Neural progenitor cell (in vitro differentiated cells): Measurements from ENCODE around the gene SLC25A19. TPM values are rescaled to one million over a fixed set of nuclear protein-coding genes. Genes with fewer than 3 reads are reported as not detected.

ENCODE experiments used
- DNase-seq: peaks from one replicate; pipeline ENCODE4 v3.0.0-alpha.2; 2016; ENCODE audit warnings: low spot score
- H2AFZ ChIP-seq: fragments of 200-600 bp; sonication (generic); replicated peaks from 2 replicates; pipeline ENCODE4 v1.6.1; 2016; ENCODE audit warnings: antibody characterized with exemption
- H3F3A ChIP-seq: fragments of 200-600 bp; sonication (generic); 2 replicates; pipeline ENCODE4 v1.6.1; 2016; ENCODE audit warnings: antibody characterized with exemption, low read depth
- H3K27ac ChIP-seq: fragments of 200-600 bp; sonication (generic); 2 replicates; pipeline ENCODE4 v1.5.1; 2016; ENCODE audit warnings: mild to moderate bottlenecking
- H3K27me3 ChIP-seq: fragments of 200-600 bp; sonication (generic); 2 replicates; pipeline ENCODE4 v1.6.1; 2016; ENCODE audit warnings: mild to moderate bottlenecking, moderate library complexity
- H3K36me3 ChIP-seq: fragments of 200-600 bp; sonication (generic); 2 replicates; pipeline ENCODE4 v1.5.1; 2016
- H3K4me1 ChIP-seq: fragments of 200-600 bp; sonication (generic); 2 replicates; pipeline ENCODE4 v1.6.1; 2016; ENCODE audit warnings: mixed run types
- H3K4me2 ChIP-seq: fragments of 200-600 bp; sonication (generic); 2 replicates; pipeline ENCODE4 v1.6.1; 2016
- H3K4me3 ChIP-seq: fragments of 200-600 bp; sonication (generic); 2 replicates; pipeline ENCODE4 v1.5.1; 2016
- H3K79me2 ChIP-seq: fragments of 200-600 bp; sonication (generic); 2 replicates; pipeline ENCODE4 v1.6.1; 2016; ENCODE audit warnings: low read depth
- H3K9ac ChIP-seq: fragments of 200-600 bp; sonication (generic); 2 replicates; pipeline ENCODE4 v1.6.1; 2016
- H3K9me3 ChIP-seq: fragments of 200-600 bp; sonication (generic); 2 replicates; pipeline ENCODE4 v1.5.1; 2016; ENCODE audit warnings: low read depth
- H4K20me1 ChIP-seq: fragments of 200-600 bp; sonication (generic); 2 replicates; pipeline ENCODE4 v1.6.1; 2016; ENCODE audit warnings: low read depth
- H3K27ac Mint-ChIP-seq: 3 replicates; pipeline ENCODE4 v1.8.0; 2021; ENCODE audit warnings: mixed read lengths
- H3K27me3 Mint-ChIP-seq: 2 replicates; pipeline ENCODE4 v1.8.0; 2022; ENCODE audit warnings: low read depth, mild to moderate bottlenecking, inconsistent platforms, moderate library complexity, mixed read lengths; ENCODE audit not compliant: insufficient read depth
- H3K36me3 Mint-ChIP-seq: 3 replicates; pipeline ENCODE4 v1.8.0; 2021; ENCODE audit warnings: mixed read lengths
- H3K4me1 Mint-ChIP-seq: 3 replicates; pipeline ENCODE4 v1.8.0; 2021; ENCODE audit warnings: mixed read lengths
- H3K4me3 Mint-ChIP-seq: 3 replicates; pipeline ENCODE4 v1.8.0; 2021; ENCODE audit warnings: mild to moderate bottlenecking, moderate library complexity, mixed read lengths
- H3K9me3 Mint-ChIP-seq: 3 replicates; pipeline ENCODE4 v1.8.0; 2020; ENCODE audit warnings: mixed read lengths
- CTCF ChIP-seq: fragments of 200-600 bp; sonication (generic); IDR thresholded peaks from 2 replicates; pipeline ENCODE4 v1.5.1; 2017; ENCODE audit warnings: antibody characterized with exemption, mild to moderate bottlenecking
- EZH2 ChIP-seq: fragments of 200-600 bp; sonication (generic); IDR thresholded peaks from 2 replicates; pipeline ENCODE4 v1.6.1; 2017; ENCODE audit warnings: antibody characterized with exemption, mild to moderate bottlenecking, moderate library complexity
- EZH2phosphoT487 ChIP-seq: fragments of 200-600 bp; sonication (generic); IDR thresholded peaks from 2 replicates; pipeline ENCODE4 v1.6.1; 2017; ENCODE audit warnings: antibody characterized with exemption
- total RNA-seq: library from RNA; depleted of rRNA; stranded (reverse); fragments of >200 nt; gene quantifications from 2 replicates; pipeline ENCODE4 v1.2.3, GENCODE V29; 2015; ENCODE audit warnings: low replicate concordance

The SLC25A19 gene
- total RNA-seq, 1 donor from 2014 or later: 5.2 TPM

- H3K36me3 ChIP-seq: no peaks in the 10 kb centered on the region
- peak overlapping the region; percentile 20 for H3K27ac Mint-ChIP-seq
These were observed 50.5 kb downstream of the SLC25A19 start for GRCh38 chr17:75238684-75239191.

GRCh38 chr17:75238020-75238580 lies 51.1 kb downstream of the SLC25A19 start:
- Histone ChIP-seq H4K20me1 (peaks cover 11% of the 10 kb centered on the region), H3K27ac (no peak overlapping the region), H2AFZ (no peak overlapping the region), H3F3A (peaks cover 33% of the 10 kb centered on the region), H3K79me2 (no peaks in the 10 kb centered on the region), H3K4me1 (no peaks in the 10 kb centered on the region), H3K9me3 (no peaks in the 10 kb centered on the region), H3K4me2 (no peak overlapping the region), H3K9ac (no peak overlapping the region), H3K27me3 (no peaks in the 10 kb centered on the region), H3K36me3 (no peaks in the 10 kb centered on the region), H3K4me3 (no peak overlapping the region)
- Mint-ChIP-seq H3K4me1 (no peaks in the 10 kb centered on the region), H3K36me3 (peaks cover 34% of the 10 kb centered on the region), H3K9me3 (no peaks in the 10 kb centered on the region), H3K4me3 (no peak overlapping the region), H3K27ac (no peak overlapping the region), H3K27me3 (peaks cover 11% of the 10 kb centered on the region)
- TF ChIP-seq EZH2 (no peak), EZH2phosphoT487 (no peak), CTCF (no peak)
- no peak for DNase-seq

More at GRCh38 chr17:75238684-75239191, 50.5 kb downstream of the SLC25A19 start:
- H4K20me1 ChIP-seq: peaks cover 11% of the 10 kb centered on the region
- H2AFZ ChIP-seq: no peak overlapping the region
- TF ChIP-seq EZH2phosphoT487 (no peak), CTCF (peak; percentile 92), EZH2 (no peak)
- Mint-ChIP-seq H3K27me3 (peaks cover 11% of the 10 kb centered on the region), H3K4me3 (peak overlapping the region; percentile 18), H3K4me1 (no peaks in the 10 kb centered on the region), H3K9me3 (no peaks in the 10 kb centered on the region), H3K36me3 (peaks cover 31% of the 10 kb centered on the region)
- no peak overlapping the region for H3K4me3 ChIP-seq
- no peaks in the 10 kb centered on the region for H3K27me3 ChIP-seq
- peak; percentile 80 for DNase-seq
- no peaks in the 10 kb centered on the region for H3K4me1 ChIP-seq
- no peaks in the 10 kb centered on the region for H3K79me2 ChIP-seq
- no peaks in the 10 kb centered on the region for H3K9me3 ChIP-seq
- peaks cover 33% of the 10 kb centered on the region for H3F3A ChIP-seq
- H3K9ac ChIP-seq: no peak overlapping the region
- H3K27ac ChIP-seq: no peak overlapping the region
- no peak overlapping the region for H3K4me2 ChIP-seq

- Mint-ChIP-seq H3K4me3 (no peak overlapping the region), H3K4me1 (no peaks in the 10 kb centered on the region), H3K27ac (no peak overlapping the region), H3K27me3 (peaks cover 11% of the 10 kb centered on the region), H3K9me3 (no peaks in the 10 kb centered on the region), H3K36me3 (peaks cover 35% of the 10 kb centered on the region)
- H3K9ac ChIP-seq: no peak overlapping the region
- no peak overlapping the region for H3K4me2 ChIP-seq
- H4K20me1 ChIP-seq: peaks cover 11% of the 10 kb centered on the region
- H3K4me1 ChIP-seq: no peaks in the 10 kb centered on the region
- no peaks in the 10 kb centered on the region for H3K36me3 ChIP-seq
- no peak overlapping the region for H2AFZ ChIP-seq
- H3K27me3 ChIP-seq: no peaks in the 10 kb centered on the region
- TF ChIP-seq CTCF (no peak), EZH2 (no peak), EZH2phosphoT487 (no peak)
- H3K79me2 ChIP-seq: no peaks in the 10 kb centered on the region
- no peaks in the 10 kb centered on the region for H3K9me3 ChIP-seq
- peaks cover 33% of the 10 kb centered on the region for H3F3A ChIP-seq
- H3K4me3 ChIP-seq: no peak overlapping the region
- H3K27ac ChIP-seq: no peak overlapping the region
- no peak for DNase-seq
These were observed 51.9 kb downstream of the SLC25A19 start for GRCh38 chr17:75237100-75238014.
